GM08714 (cell line): ENCODE measurements around the gene DDT.
"Not testable (repeated sequence)": the region's sequence is repeated elsewhere in the genome, so short reads cannot be mapped to it uniquely, and the experiment has no call there.

Experiments used
- H3K4me3 ChIP-seq: fragments of 200-500 bp; sonication (Bioruptor generic); 2 replicates; pipeline ENCODE4 v1.5.1; 2014; ENCODE audit warnings: mild to moderate bottlenecking, low read length, inconsistent platforms
- ZNF274 ChIP-seq: IDR thresholded peaks from 2 replicates; pipeline ENCODE4 v1.6.1; 2012; ENCODE audit warnings: mild to moderate bottlenecking, low read depth, low read length

The DDT gene

GRCh38 chr22:23970816-23971486 lies 3.3 kb downstream of the DDT start:
- no peak for TF ChIP-seq ZNF274
- H3K4me3 ChIP-seq = no peak overlapping the region

DNA sequence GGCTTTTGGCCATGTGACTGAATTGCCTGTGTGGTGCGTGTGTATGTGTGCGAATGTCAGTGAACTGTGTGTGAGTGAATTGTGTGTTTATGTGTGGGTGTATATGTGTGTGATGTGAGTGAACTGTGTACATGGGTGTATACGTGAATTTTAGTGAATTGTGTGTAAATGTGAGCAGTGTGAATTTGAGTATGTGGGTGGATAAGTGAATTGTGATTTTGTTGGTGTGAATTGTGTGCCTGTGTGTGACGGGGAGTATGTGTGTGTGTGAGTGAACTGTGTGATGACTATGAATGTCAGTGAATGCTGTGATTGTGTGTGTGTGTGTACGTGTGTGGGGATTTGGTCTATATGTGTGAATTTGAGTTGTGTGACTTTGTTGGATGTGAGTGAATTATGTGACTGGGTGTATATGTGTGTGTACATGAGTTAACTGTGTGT lies 4.0 kb downstream of the DDT start:
- no peak overlapping the region for H3K4me3 ChIP-seq
- no peak for TF ChIP-seq ZNF274

GRCh38 chr22:23969071-23969470 lies 5.2 kb downstream of the DDT start:
- no peak for TF ChIP-seq ZNF274
- no peak overlapping the region for H3K4me3 ChIP-seq

- H3K4me3 ChIP-seq = not testable (repeated sequence)
Measured at GRCh38 chr22:23966568-23966967, 7.7 kb downstream of the DDT start, which contains the start of gene DDTL. TSS of gene DDTL (plus strand) at chr22:23966888. CDS start at chr22:23966915, 27 bp downstream.

DNA sequence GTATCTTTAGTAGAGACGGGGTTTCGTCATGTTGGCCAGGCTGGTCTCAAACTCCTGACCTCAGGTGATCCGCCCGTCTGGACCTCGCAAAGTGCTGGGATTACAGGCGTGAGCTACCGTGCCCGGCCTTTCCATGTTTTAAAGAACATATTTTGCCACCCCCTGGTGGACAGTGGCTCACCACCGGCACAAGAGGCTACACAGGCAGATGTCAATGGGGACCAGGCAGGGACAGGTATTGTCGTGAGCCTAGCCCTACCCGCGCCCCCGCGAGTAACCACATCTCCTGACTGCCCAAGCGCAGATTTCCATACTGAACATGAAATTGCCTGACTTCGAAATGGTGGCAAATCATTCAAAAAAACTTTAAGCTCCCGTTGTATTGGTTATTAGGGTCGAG lies 8.1 kb downstream of the DDT start:
- not testable (repeated sequence) for H3K4me3 ChIP-seq

DNA sequence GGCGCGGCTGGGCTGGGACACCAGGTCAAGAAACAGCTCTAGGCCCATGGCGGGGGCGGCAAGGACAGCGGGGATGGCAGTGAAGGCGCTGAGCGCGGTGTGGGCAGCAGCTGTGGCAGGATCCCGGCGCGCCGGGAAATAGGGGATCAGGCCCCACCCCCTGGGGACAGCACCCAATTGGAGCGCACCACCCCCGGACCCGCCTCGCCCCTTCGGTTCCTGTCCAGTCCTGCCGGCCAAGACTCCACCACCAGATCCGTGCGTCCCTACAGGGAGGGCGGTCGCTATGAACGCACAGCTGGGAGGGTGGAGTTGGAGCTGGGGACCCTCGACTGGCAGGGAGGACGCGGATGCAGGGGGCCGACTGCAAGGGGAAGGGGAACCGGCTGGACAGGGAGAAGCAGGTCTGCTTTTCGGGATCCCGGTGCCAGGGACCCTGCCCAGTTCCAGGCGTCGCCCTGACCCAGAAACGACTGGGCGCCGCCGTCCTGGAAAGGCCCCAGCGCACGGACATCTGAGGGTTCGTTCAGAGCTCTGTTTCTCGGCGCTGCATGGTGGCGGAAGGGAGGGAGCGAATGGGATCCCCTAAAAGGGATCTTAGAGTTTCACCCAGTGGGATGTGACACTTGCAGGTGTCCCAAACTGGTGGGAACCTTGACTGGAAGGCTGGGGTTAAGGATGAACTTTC lies 13.0 kb downstream of the DDT start, which contains the start of gene GSTT2B:
TSS of gene GSTT2B (minus strand) at position 112 of the 688 bp plus-strand sequence. CDS start at position 48, 64 bp downstream.
- H3K4me3 ChIP-seq = not testable (repeated sequence)

DNA sequence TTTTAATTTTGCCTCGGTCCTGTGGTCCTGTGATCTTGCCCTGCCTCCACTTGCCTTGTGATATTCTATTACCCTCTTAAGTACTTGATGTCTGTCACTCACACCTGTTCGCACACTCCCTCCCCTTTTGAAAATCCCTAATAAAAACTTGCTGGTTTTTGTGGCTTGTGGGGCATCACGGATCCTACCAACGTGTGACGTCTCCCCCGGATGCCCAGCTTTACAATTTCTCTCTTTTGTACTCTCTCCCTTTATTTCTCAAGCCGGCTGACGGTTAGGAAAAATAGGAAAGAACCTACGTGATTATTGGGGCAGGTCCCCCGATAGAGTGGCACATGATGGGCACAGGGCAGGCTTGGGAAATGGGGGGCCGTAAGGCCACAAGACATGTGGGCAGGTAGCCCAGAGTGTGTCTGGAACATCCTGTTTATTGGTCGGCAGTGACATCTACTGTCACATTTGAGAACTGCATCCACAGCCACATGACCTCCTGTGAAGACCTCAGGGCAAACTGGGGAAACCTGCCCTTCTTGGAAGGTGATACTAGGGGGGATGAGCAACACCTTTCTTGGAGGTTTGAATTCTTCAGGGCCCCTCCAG lies 17.8 kb downstream of the DDT start:
- not testable (repeated sequence) for H3K4me3 ChIP-seq

DNA sequence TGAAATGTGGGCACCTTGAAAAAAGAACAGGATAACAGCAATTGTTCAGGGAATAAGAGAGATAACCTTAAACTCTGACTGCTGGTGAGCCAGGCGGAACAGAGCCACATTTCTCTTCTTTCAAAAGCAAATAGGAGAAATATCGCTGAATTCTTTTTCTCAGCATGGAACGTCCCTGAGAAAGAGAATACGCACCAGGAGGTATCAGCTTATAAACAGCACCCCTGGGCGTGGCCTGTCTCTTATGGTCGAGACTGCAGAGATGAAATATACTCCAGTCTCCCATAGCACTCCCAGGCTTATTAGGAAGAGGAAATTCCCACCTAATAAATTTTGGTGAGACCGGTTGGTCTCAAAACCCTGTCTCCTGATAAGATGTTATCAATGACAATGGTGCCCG lies 18.4 kb downstream of the DDT start:
- not testable (repeated sequence) for H3K4me3 ChIP-seq

GRCh38 chr22:23954991-23955305 lies 19.3 kb downstream of the DDT start:
- not testable (repeated sequence) for H3K4me3 ChIP-seq

GRCh38 chr22:23954193-23954990 lies 19.8 kb downstream of the DDT start:
- H3K4me3 ChIP-seq = not testable (repeated sequence)

- not testable (repeated sequence) for H3K4me3 ChIP-seq
Measured at GRCh38 chr22:23953485-23953884, 20.8 kb downstream of the DDT start.

GRCh38 chr22:23952794-23953405 lies 21.3 kb downstream of the DDT start:
- H3K4me3 ChIP-seq = not testable (repeated sequence)

DNA sequence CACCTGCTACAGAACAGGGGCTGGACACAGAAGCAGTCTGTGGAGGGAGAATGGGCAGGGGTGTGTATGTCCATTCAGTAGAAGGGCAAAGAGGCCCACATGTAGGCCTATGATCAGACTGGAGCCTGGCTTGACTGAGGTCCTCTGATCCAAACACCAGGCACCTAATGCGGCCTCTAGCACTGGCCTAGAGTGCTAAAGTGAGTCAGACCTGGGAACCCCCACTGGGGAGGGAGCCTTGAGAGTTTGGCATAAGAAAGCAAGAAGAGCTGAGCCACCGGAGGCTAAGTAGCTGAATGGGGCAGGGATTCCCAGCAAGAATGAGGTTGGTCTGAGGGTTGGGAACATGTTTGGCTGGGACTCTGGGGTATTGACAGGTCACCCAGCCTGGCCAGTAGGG lies 22.9 kb downstream of the DDT start:
- H3K4me3 ChIP-seq = not testable (repeated sequence)

GRCh38 chr22:23949764-23950163 lies 24.5 kb downstream of the DDT start:
- H3K4me3 ChIP-seq = not testable (repeated sequence)

GRCh38 chr22:23947391-23947790 lies 26.9 kb downstream of the DDT start:
- H3K4me3 ChIP-seq = not testable (repeated sequence)

DNA sequence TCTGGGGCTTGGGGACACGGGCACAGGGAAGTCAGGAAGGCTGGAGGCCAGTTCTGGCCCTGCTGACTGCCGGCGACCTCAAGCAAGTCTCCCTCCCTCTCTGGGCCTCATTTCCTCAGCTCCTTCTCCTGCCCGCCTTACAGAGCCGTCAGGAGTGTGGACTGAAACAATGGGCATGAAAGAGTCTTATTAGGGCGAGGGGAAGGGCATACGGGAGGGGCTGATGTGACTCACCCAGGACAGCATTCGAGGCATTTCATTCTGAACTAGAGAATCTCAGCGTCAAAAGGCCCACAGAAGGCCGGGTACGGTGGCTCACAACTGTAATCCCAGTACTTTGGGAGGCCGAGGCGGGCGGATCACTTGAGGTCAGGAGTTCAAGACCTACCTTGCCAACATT lies 34.1 kb downstream of the DDT start:
- not testable (repeated sequence) for H3K4me3 ChIP-seq
